ENCODE measurements around the gene GNG7. TPM values are rescaled to one million over a fixed set of nuclear protein-coding genes. Genes with fewer than 3 reads are reported as not detected.

GNG7 gene
- total RNA-seq, 1 donor from 2014 or later: 5.5 TPM

- ATAC-seq: peak; percentile 10
- no peak for TF ChIP-seq CTCF (IDR thresholded peaks at IDR 0.05)
- Histone ChIP-seq H3K4me3 (no peak overlapping the region), H3K4me1 (peaks cover 5% of the 10 kb centered on the region), H3K27me3 (no peaks in the 10 kb centered on the region), H3K9me3 (no peaks in the 10 kb centered on the region), H3K36me3 (no peaks in the 10 kb centered on the region), H3K27ac (no peak overlapping the region)
- intact Hi-C loops (cut with DNase I): no loop called here
- peak; percentile 43 for DNase-seq
Observed at GRCh38 chr19:2557093-2557440, 145.4 kb downstream of the GNG7 start.

- TF ChIP-seq CTCF (IDR thresholded peaks at IDR 0.05): no peak
- no peak for ATAC-seq
- Histone ChIP-seq H3K27me3 (no peaks in the 10 kb centered on the region), H3K27ac (no peak overlapping the region), H3K4me1 (peaks cover 7% of the 10 kb centered on the region), H3K9me3 (no peaks in the 10 kb centered on the region), H3K36me3 (no peaks in the 10 kb centered on the region), H3K4me3 (no peak overlapping the region)
- no peak for DNase-seq
- intact Hi-C loops (cut with DNase I): no loop called here
Observed at GRCh38 chr19:2556221-2557092, 146.0 kb downstream of the GNG7 start.

GRCh38 chr19:2555422-2556220 lies 146.9 kb downstream of the GNG7 start:
- no peaks in the 10 kb centered on the region for H3K9me3 ChIP-seq
- no peaks in the 10 kb centered on the region for H3K36me3 ChIP-seq
- no peak for ATAC-seq
- H3K4me3 ChIP-seq: no peak overlapping the region
- H3K4me1 ChIP-seq: peaks cover 7% of the 10 kb centered on the region
- peak overlapping the region; percentile 30 for H3K27ac ChIP-seq
- DNase-seq: no peak
- no peaks in the 10 kb centered on the region for H3K27me3 ChIP-seq
- no peak for TF ChIP-seq CTCF (IDR thresholded peaks at IDR 0.05)
- intact Hi-C loops (cut with DNase I): no loop called here

- no peaks in the 10 kb centered on the region for H3K36me3 ChIP-seq
- peaks cover 12% of the 10 kb centered on the region for H3K4me1 ChIP-seq
- no peak overlapping the region for H3K4me3 ChIP-seq
- peak overlapping the region; percentile 30 for H3K27ac ChIP-seq
- no peak for TF ChIP-seq CTCF (IDR thresholded peaks at IDR 0.05)
- H3K27me3 ChIP-seq: no peaks in the 10 kb centered on the region
- DNase-seq (no peak), ATAC-seq (no peak)
- H3K9me3 ChIP-seq: no peaks in the 10 kb centered on the region
- intact Hi-C loops (cut with DNase I): no loop called here
Observed at GRCh38 chr19:2554856-2555255, 147.6 kb downstream of the GNG7 start.

- Histone ChIP-seq H3K4me1 (peaks cover 21% of the 10 kb centered on the region), H3K36me3 (no peaks in the 10 kb centered on the region), H3K4me3 (no peak overlapping the region), H3K9me3 (no peaks in the 10 kb centered on the region), H3K27me3 (no peaks in the 10 kb centered on the region), H3K27ac (no peak overlapping the region)
- TF ChIP-seq CTCF (IDR thresholded peaks at IDR 0.05): no peak
- DNase-seq: no peak
- no peak for ATAC-seq
- intact Hi-C loops (cut with DNase I): no loop called here
Observed at GRCh38 chr19:2553510-2553909, 149.0 kb downstream of the GNG7 start.

All from upper lobe of right lung (tissue), 1 donor.